Small intestine (tissue), 7 donors: Measurements from ENCODE around the gene MANBA. TPM values are rescaled to one million over a fixed set of nuclear protein-coding genes. Genes with fewer than 3 reads are reported as not detected.
A peak's percentile ranks its signal among the peaks of the same experiment; 100 is the strongest.

ENCODE experiments used
- DNase-seq, 2 donors: peaks; one replicate each; pipeline versions ENCODE4 v3.0.0 to v3.0.0-alpha.2; 2013
- FAIRE-seq: peaks from 2 replicates; lab custom pipeline; 2012; peaks lifted over from hg19 to GRCh38; lab: Jason Lieb, UNC
- H3K27ac ChIP-seq, 3 donors: one replicate each; pipeline ENCODE4 v1.5.1; 2013; ENCODE audit warnings: low read length in 2 of 3, mild to moderate bottlenecking in 2 of 3, control low read depth in 1 of 3, inconsistent platforms in 1 of 3, low read depth in 1 of 3, moderate library complexity in 1 of 3
- H3K27me3 ChIP-seq, 3 donors: one replicate each; pipeline ENCODE4 v1.6.1; 2013; ENCODE audit warnings: low read length in 3 of 3, inconsistent platforms in 1 of 3; ENCODE audit not compliant: control insufficient read depth in 3 of 3, insufficient read depth in 3 of 3
- H3K36me3 ChIP-seq, 3 donors: one replicate each; pipeline ENCODE4 v1.6.1; 2013; ENCODE audit warnings: low read length in 3 of 3, inconsistent platforms in 1 of 3, low read depth in 1 of 3, mild to moderate bottlenecking in 1 of 3, moderate library complexity in 1 of 3; ENCODE audit not compliant: control insufficient read depth in 3 of 3, insufficient read depth in 2 of 3
- H3K4me1 ChIP-seq, 3 donors: one replicate each; pipeline ENCODE4 v1.6.1; 2013; ENCODE audit warnings: low read length in 2 of 3, inconsistent platforms in 1 of 3, low read depth in 1 of 3, mild to moderate bottlenecking in 1 of 3, moderate library complexity in 1 of 3; ENCODE audit not compliant: control insufficient read depth in 3 of 3, insufficient read depth in 2 of 3
- H3K4me3 ChIP-seq, 3 donors: one replicate each; pipeline ENCODE4 v1.5.1; 2013; ENCODE audit warnings: low read length in 3 of 3, control low read depth in 1 of 3, inconsistent platforms in 1 of 3, low read depth in 1 of 3, mild to moderate bottlenecking in 1 of 3, moderate library complexity in 1 of 3
- H3K9me3 ChIP-seq, 2 donors: one replicate each; pipeline ENCODE4 v1.6.1; 2013; ENCODE audit warnings: low read depth in 1 of 2, low read length in 1 of 2; ENCODE audit not compliant: control insufficient read depth in 2 of 2, insufficient read depth in 1 of 2
- WGBS, 3 donors: extraction: QIAGEN DNeasy Blood & Tissue Kit; methylation state at CpG; one replicate each; pipeline ENCODE4 v1.1.7; 2013; 5-methylcytosine and 5-hydroxymethylcytosine counted together
- polyA plus RNA-seq, 4 donors: library from polyadenylated mRNA; stranded (reverse) in 3 of 4; unstranded in 1 of 4; fragments of 200-250 nt in 3 of 4; fragments of 120-200 nt in 1 of 4; gene quantifications; one replicate each; pipeline versions ENCODE4 v1.2.1 to v1.2.3, GENCODE V29; 2013
- donor health status: healthy with polysubstance abuse.
- donor health status: control.
- donor health status: control.
- donor health status: Bipolar disorder and iron deficiency.
- donor health status: healthy.

The MANBA gene
- polyA plus RNA-seq, 4 donors, result 4.7 to 35.8 (median 8.3) TPM

- H3K4me3 ChIP-seq, result no peak overlapping the region
- no peaks in the 10 kb centered on the region for H3K9me3 ChIP-seq
- no peak overlapping the region for H3K27ac ChIP-seq
- H3K4me1 ChIP-seq, result no peaks in the 10 kb centered on the region
- peaks cover 3% of the 10 kb centered on the region in 3 donors for H3K36me3 ChIP-seq
- 82 to 88% (median 82%) methylated on average over 7 of the region's 7 CpGs for WGBS, 3 donors
- H3K27me3 ChIP-seq, result no peaks in the 10 kb centered on the region
- no peak for DNase-seq
- no peak for FAIRE-seq
Observed at GRCh38 chr4:102791318-102791835, 30.6 kb upstream of the MANBA start.

- DNase-seq (no peak), FAIRE-seq (no peak)
- H3K4me3 ChIP-seq, result no peak overlapping the region
- H3K4me1 ChIP-seq, result no peaks in the 10 kb centered on the region
- H3K9me3 ChIP-seq, result peaks cover 0 to 2% of the 10 kb centered on the region in 2 donors
- WGBS, 3 donors, result 64 to 83% (median 67%) methylated on average over 3 of the region's 3 CpGs
- H3K36me3 ChIP-seq, result peaks cover 0 to 3% (median 3%) of the 10 kb centered on the region in 3 donors
- no peak overlapping the region for H3K27ac ChIP-seq
- no peaks in the 10 kb centered on the region for H3K27me3 ChIP-seq
Observed at GRCh38 chr4:102789317-102789717, 28.5 kb upstream of the MANBA start.

GRCh38 chr4:102787944-102788343 lies 27.2 kb upstream of the MANBA start:
- no peak for DNase-seq
- Histone ChIP-seq H3K36me3 (peaks cover 0 to 3% (median 3%) of the 10 kb centered on the region in 3 donors), H3K27me3 (no peaks in the 10 kb centered on the region), H3K4me3 (no peak overlapping the region), H3K4me1 (no peaks in the 10 kb centered on the region), H3K27ac (no peak overlapping the region), H3K9me3 (peaks cover 0 to 2% of the 10 kb centered on the region in 2 donors)
- 92 to 96% (median 94%) methylated on average over 3 of the region's 3 CpGs for WGBS, 3 donors
- no peak for FAIRE-seq

- WGBS, 3 donors, result 91 to 97% (median 96%) methylated on average over 7 of the region's 7 CpGs
- no peaks in the 10 kb centered on the region for H3K4me1 ChIP-seq
- DNase-seq, result no peak
Observed at GRCh38 chr4:102787096-102787881, 26.5 kb upstream of the MANBA start.

GRCh38 chr4:102786279-102786678 lies 25.5 kb upstream of the MANBA start:
- H3K4me1 ChIP-seq, result no peaks in the 10 kb centered on the region
- DNase-seq (no peak), FAIRE-seq (no peak)
- WGBS, 3 donors, result 45 to 59% (median 52%) methylated on average over 1 of the region's 1 CpG
- no peak overlapping the region for H3K4me3 ChIP-seq
- H3K9me3 ChIP-seq, result peaks cover 0 to 2% of the 10 kb centered on the region in 2 donors
- peaks cover 0 to under 1% (median 0%) of the 10 kb centered on the region in 3 donors for H3K36me3 ChIP-seq
- H3K27ac ChIP-seq, result no peak overlapping the region
- no peaks in the 10 kb centered on the region for H3K27me3 ChIP-seq

More at GRCh38 chr4:102787096-102787881, 26.5 kb upstream of the MANBA start:
- no peak for FAIRE-seq
- H3K27me3 ChIP-seq, result no peaks in the 10 kb centered on the region
- no peak overlapping the region for H3K27ac ChIP-seq
- no peak overlapping the region for H3K4me3 ChIP-seq
- peaks cover 0 to 3% (median 3%) of the 10 kb centered on the region in 3 donors for H3K36me3 ChIP-seq
- H3K9me3 ChIP-seq, result peaks cover 0 to 2% of the 10 kb centered on the region in 2 donors

GRCh38 chr4:102783006-102783405 lies 22.2 kb upstream of the MANBA start:
- DNase-seq (no peak), FAIRE-seq (no peak)
- Histone ChIP-seq H3K36me3 (no peaks in the 10 kb centered on the region), H3K4me3 (no peak overlapping the region), H3K4me1 (peaks cover 0 to 17% (median 2%) of the 10 kb centered on the region in 3 donors), H3K27me3 (no peaks in the 10 kb centered on the region), H3K27ac (no peak overlapping the region), H3K9me3 (peaks cover 0 to 2% of the 10 kb centered on the region in 2 donors)
- WGBS, 3 donors, result 86 to 88% (median 88%) methylated on average over 2 of the region's 2 CpGs

- 82 to 86% (median 85%) methylated on average over 1 of the region's 1 CpG for WGBS, 3 donors
- no peaks in the 10 kb centered on the region for H3K27me3 ChIP-seq
- peaks cover 0 to 17% (median 2%) of the 10 kb centered on the region in 3 donors for H3K4me1 ChIP-seq
- no peak for DNase-seq
- no peak for FAIRE-seq
- no peak overlapping the region for H3K27ac ChIP-seq
- peaks cover 0 to 2% of the 10 kb centered on the region in 2 donors for H3K9me3 ChIP-seq
- no peaks in the 10 kb centered on the region for H3K36me3 ChIP-seq
- H3K4me3 ChIP-seq, result no peak overlapping the region
Observed at GRCh38 chr4:102781570-102781969, 20.8 kb upstream of the MANBA start.

- WGBS, 3 donors, result 72 to 79% (median 75%) methylated on average over 5 of the region's 5 CpGs
- Histone ChIP-seq H3K4me1 (peaks cover 0 to 17% (median 2%) of the 10 kb centered on the region in 3 donors), H3K4me3 (no peak overlapping the region), H3K36me3 (no peaks in the 10 kb centered on the region), H3K27me3 (no peaks in the 10 kb centered on the region), H3K27ac (peak overlapping the region in 1 of 3 donors; percentile 71), H3K9me3 (peaks cover 0 to under 1% of the 10 kb centered on the region in 2 donors)
- DNase-seq (peak; percentile 78 to 92), FAIRE-seq (no peak)
Observed at GRCh38 chr4:102780476-102781144, 19.8 kb upstream of the MANBA start.
